ENCODE data around the gene HEPHL1.

HEPHL1 gene

GRCh38 chr11:94049351-94049750 is 28.2 kb downstream of the HEPHL1 start:
- Histone ChIP-seq H3K27ac (no peak overlapping the region), H3K9me3 (no peaks in the 10 kb centered on the region), H3K4me1 (no peaks in the 10 kb centered on the region), H3K27me3 (no peaks in the 10 kb centered on the region), H3K4me3 (no peak overlapping the region), H3K36me3 (no peaks in the 10 kb centered on the region)
- intact Hi-C loops (cut with DNase I; ENCODE audit: low total_unique reads) = no loop called here
- no peak for DNase-seq
- TF ChIP-seq, protein P1, sequence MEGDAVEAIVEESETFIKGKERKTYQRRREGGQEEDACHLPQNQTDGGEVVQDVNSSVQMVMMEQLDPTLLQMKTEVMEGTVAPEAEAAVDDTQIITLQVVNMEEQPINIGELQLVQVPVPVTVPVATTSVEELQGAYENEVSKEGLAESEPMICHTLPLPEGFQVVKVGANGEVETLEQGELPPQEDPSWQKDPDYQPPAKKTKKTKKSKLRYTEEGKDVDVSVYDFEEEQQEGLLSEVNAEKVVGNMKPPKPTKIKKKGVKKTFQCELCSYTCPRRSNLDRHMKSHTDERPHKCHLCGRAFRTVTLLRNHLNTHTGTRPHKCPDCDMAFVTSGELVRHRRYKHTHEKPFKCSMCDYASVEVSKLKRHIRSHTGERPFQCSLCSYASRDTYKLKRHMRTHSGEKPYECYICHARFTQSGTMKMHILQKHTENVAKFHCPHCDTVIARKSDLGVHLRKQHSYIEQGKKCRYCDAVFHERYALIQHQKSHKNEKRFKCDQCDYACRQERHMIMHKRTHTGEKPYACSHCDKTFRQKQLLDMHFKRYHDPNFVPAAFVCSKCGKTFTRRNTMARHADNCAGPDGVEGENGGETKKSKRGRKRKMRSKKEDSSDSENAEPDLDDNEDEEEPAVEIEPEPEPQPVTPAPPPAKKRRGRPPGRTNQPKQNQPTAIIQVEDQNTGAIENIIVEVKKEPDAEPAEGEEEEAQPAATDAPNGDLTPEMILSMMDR (IDR thresholded peaks at IDR 0.05) = no peak

GRCh38 chr11:94058630-94059029 is 37.5 kb downstream of the HEPHL1 start:
- no peak overlapping the region for H3K4me3 ChIP-seq

DNA sequence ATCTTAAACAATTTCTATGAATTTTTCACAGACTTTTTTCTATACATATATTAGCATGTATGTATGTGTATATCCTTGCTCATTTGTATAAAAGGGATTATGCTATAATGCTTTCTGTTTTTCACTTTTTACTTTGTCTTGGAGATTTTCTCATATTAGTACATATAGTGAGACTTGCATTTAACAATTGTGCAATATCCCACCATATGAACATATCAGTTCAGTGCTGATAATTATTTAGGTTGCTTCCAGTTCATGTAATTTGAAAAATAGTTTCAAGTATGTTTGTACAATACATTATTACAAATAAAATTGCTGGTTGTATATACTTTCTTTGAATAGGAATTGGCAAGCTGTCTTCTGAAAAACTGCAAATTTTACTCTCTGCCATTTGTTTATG is 37.9 kb downstream of the HEPHL1 start:
- intact Hi-C loops (cut with DNase I; ENCODE audit: low total_unique reads) = no loop called here
- TF ChIP-seq, protein P1 (IDR thresholded peaks at IDR 0.05) = no peak

More at GRCh38 chr11:94058630-94059029, 37.5 kb downstream of the HEPHL1 start:
- no peak for DNase-seq
- Histone ChIP-seq H3K27ac (no peak overlapping the region), H3K27me3 (no peaks in the 10 kb centered on the region), H3K36me3 (no peaks in the 10 kb centered on the region), H3K9me3 (no peaks in the 10 kb centered on the region), H3K4me1 (no peaks in the 10 kb centered on the region)
- TF ChIP-seq, protein P1 (IDR thresholded peaks at IDR 0.05) = no peak
- intact Hi-C loops (cut with DNase I; ENCODE audit: low total_unique reads) = no loop called here

GRCh38 chr11:94060401-94060800 is 39.2 kb downstream of the HEPHL1 start:
- Histone ChIP-seq H3K9me3 (no peaks in the 10 kb centered on the region), H3K36me3 (no peaks in the 10 kb centered on the region), H3K4me1 (no peaks in the 10 kb centered on the region), H3K27ac (no peak overlapping the region), H3K4me3 (no peak overlapping the region), H3K27me3 (no peaks in the 10 kb centered on the region)
- TF ChIP-seq, protein P1 (IDR thresholded peaks at IDR 0.05) = no peak
- intact Hi-C loops (cut with DNase I; ENCODE audit: low total_unique reads) = no loop called here
- no peak for DNase-seq

More for the DNA sequence above, 37.9 kb downstream of the HEPHL1 start:
- no peak for DNase-seq
- no peak overlapping the region for H3K4me3 ChIP-seq
- no peaks in the 10 kb centered on the region for H3K4me1 ChIP-seq
- H3K27me3 ChIP-seq = no peaks in the 10 kb centered on the region
- H3K27ac ChIP-seq = no peak overlapping the region
- no peaks in the 10 kb centered on the region for H3K9me3 ChIP-seq
- H3K36me3 ChIP-seq = no peaks in the 10 kb centered on the region

- Histone ChIP-seq H3K27ac (no peak overlapping the region), H3K36me3 (no peaks in the 10 kb centered on the region), H3K4me1 (peaks cover 0 to 3% (median 0%) of the 10 kb centered on the region in 4 donors), H3K4me3 (no peak overlapping the region), H3K9me3 (no peaks in the 10 kb centered on the region), H3K27me3 (no peaks in the 10 kb centered on the region)
- DNase-seq = no peak
- intact Hi-C loops (cut with DNase I; ENCODE audit: low total_unique reads) = no loop called here
- TF ChIP-seq, protein P1 (IDR thresholded peaks at IDR 0.05) = no peak
Observed at GRCh38 chr11:94062360-94062759, 41.2 kb downstream of the HEPHL1 start.

DNA sequence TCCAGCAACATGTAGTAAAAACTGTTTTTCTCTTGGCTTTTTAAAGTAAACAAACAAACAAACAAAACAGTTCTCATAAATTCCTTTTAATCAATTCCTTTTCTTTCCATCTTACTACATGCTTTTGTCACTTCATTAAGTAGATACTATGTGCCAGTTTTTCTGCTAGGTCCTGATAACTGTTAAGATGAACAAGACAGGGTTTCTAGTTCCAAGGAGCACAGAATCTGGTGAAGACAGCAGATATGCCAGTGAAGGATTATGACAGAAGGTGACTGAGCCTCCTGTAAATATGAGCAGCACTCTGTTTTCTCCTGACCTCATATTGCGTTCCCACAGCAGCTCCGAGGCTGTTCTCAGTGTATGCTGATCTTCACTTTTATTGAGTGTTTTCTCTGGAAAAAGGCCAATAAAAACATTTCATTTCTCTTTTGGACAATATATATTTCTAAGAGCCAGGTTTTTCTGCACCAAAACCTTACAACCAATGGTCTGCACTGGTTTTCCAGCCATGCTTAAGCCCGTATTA is 45.8 kb downstream of the HEPHL1 start:
- no peaks in the 10 kb centered on the region for H3K9me3 ChIP-seq
- peaks cover 0 to 3% (median 0%) of the 10 kb centered on the region in 4 donors for H3K4me1 ChIP-seq
- DNase-seq = no peak
- H3K4me3 ChIP-seq = no peak overlapping the region
- H3K27ac ChIP-seq = no peak overlapping the region
- no peaks in the 10 kb centered on the region for H3K36me3 ChIP-seq
- TF ChIP-seq, protein P1 (IDR thresholded peaks at IDR 0.05) = no peak
- H3K27me3 ChIP-seq = no peaks in the 10 kb centered on the region
- intact Hi-C loops (cut with DNase I; ENCODE audit: low total_unique reads) = no loop called here
